ENCODE results near the gene SEC14L2. TPM values are rescaled to one million over a fixed set of nuclear protein-coding genes. Genes with fewer than 3 reads are reported as not detected.
"Not testable (repeated sequence)": the region's sequence is repeated elsewhere in the genome, so short reads cannot be mapped to it uniquely, and the experiment has no call there.

Gene SEC14L2
- total RNA-seq, 1 experiment from 2014 or later = 16.2 TPM

DNA sequence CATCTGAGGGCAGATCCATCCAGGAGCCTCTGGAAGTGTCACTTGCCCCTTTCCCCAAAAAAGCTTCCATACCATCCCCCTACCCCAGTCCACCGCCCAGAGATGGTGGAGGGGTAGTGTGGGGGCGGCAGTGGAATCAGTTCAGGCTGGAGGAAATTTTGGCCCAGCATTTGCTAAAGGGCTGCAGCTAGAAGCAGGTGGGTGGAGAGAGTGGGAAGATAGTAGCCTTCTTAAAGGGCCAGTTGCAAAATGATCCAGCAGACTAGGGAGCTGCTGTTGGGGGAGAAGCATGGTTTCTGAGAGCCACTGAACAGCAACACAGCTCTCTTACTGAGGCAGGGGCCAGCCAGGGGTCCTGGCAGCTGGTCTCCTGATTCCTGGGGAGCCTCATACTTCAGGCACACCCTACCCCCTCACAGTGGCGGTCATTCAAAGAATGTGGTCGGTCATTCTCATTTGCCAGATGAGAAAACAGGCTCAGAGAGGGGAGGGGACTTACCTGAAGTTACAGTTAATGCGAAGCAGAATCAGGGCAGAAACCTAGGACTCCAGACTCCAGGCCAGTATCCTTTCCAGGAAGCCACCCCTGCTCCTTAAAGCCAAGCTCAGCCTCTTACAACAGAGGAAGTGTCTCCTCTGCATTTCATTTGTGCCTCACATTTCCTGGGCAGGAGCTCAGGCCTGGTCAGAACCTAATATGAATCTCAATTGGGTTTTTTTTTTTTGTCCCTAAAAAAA, 5.4 kb downstream of the SEC14L2 start:
- no peak for DNase-seq (ENCODE audit: low read depth in 1 of 2, low spot score in 2 of 2)
- no peak overlapping the region for H3K27ac ChIP-seq
- H3K9me3 ChIP-seq (replicated peaks) = no peaks in the 10 kb centered on the region
- peaks cover 15% of the 10 kb centered on the region for H3K4me1 ChIP-seq (replicated peaks)
- H3K27me3 ChIP-seq (replicated peaks) = no peaks in the 10 kb centered on the region
- no peak overlapping the region for H3K4me3 ChIP-seq
- peaks cover 12% of the 10 kb centered on the region for H3K36me3 ChIP-seq

DNA sequence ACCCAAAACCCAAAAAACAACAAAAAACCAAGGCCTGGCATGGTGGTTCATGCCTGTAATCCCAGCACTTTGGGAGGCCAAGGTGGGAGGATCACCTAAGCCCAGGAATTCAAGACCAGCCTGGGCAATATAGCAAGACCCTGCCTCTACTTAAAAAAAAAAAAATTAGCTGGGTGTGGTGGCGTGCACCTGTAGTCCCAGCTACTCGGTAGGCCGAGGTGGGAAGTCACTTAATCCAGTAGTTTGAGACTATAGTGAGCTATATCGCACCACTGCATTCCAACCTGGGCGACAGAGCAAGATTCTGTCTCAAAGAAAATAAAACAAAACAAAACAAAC, 5.9 kb downstream of the SEC14L2 start:
- H3K9me3 ChIP-seq (replicated peaks); H3K27ac ChIP-seq; DNase-seq (ENCODE audit: low read depth in 1 of 2, low spot score in 2 of 2); H3K27me3 ChIP-seq (replicated peaks); H3K4me3 ChIP-seq: not testable (repeated sequence)
- peaks cover 12% of the 10 kb centered on the region for H3K4me1 ChIP-seq (replicated peaks)
- peaks cover 15% of the 10 kb centered on the region for H3K36me3 ChIP-seq

DNA sequence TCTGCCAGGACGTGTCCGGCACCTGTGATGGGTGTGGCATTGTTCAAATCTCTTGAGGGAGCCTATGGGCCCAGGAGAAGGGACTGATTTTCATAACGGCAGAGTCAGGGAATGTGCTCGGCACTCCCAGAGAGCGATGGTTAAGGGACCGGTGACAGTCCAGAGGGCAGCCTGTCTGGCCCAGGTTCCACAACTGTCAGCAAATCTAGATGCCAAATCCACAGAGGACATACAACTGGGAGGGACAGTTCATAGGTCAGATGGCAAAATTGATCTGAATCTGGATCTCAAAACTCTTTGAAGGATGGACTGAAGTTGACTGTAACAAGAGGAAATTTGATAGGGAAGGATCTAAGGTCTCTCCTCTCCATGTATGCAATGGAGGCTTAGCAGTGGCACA, 7.5 kb downstream of the SEC14L2 start:
- Histone ChIP-seq H3K36me3 (peaks cover 25% of the 10 kb centered on the region), H3K27me3 (replicated peaks) (no peaks in the 10 kb centered on the region), H3K27ac (no peak overlapping the region), H3K4me1 (replicated peaks) (peaks cover 6% of the 10 kb centered on the region; the same call in 1 of the 2 replicates), H3K4me3 (no peak overlapping the region), H3K9me3 (replicated peaks) (no peaks in the 10 kb centered on the region)
- no peak for DNase-seq (ENCODE audit: low read depth in 1 of 2, low spot score in 2 of 2)

- Histone ChIP-seq H3K9me3 (replicated peaks) (no peaks in the 10 kb centered on the region), H3K27me3 (replicated peaks) (no peaks in the 10 kb centered on the region), H3K36me3 (peaks cover 40% of the 10 kb centered on the region), H3K27ac (no peak overlapping the region), H3K4me3 (no peak overlapping the region), H3K4me1 (replicated peaks) (peaks cover 6% of the 10 kb centered on the region; the same call in 1 of the 2 replicates)
- DNase-seq (ENCODE audit: low read depth in 1 of 2, low spot score in 2 of 2) = no peak
These were observed 8.9 kb downstream of the SEC14L2 start for GRCh38 chr22:30405731-30406130.

GRCh38 chr22:30406400-30406799, 9.6 kb downstream of the SEC14L2 start:
- H3K4me1 ChIP-seq (replicated peaks) = peaks cover 6% of the 10 kb centered on the region; the same call in 1 of the 2 replicates
- no peak for DNase-seq (ENCODE audit: low read depth in 1 of 2, low spot score in 2 of 2)
- no peaks in the 10 kb centered on the region for H3K9me3 ChIP-seq (replicated peaks)
- H3K27ac ChIP-seq = no peak overlapping the region
- peaks cover 46% of the 10 kb centered on the region for H3K36me3 ChIP-seq
- H3K27me3 ChIP-seq (replicated peaks) = no peaks in the 10 kb centered on the region
- H3K4me3 ChIP-seq = no peak overlapping the region

GRCh38 chr22:30408388-30409102, 11.7 kb downstream of the SEC14L2 start:
- no peak overlapping the region for H3K4me3 ChIP-seq
- no peaks in the 10 kb centered on the region for H3K27me3 ChIP-seq (replicated peaks)
- H3K27ac ChIP-seq = no peak overlapping the region
- H3K36me3 ChIP-seq = peaks cover 50% of the 10 kb centered on the region
- H3K9me3 ChIP-seq (replicated peaks) = no peaks in the 10 kb centered on the region
- peak in 1 of 2 experiments; percentile 22 for DNase-seq (ENCODE audit: low read depth in 1 of 2, low spot score in 2 of 2)
- peaks cover 6% of the 10 kb centered on the region; the same call in 1 of the 2 replicates for H3K4me1 ChIP-seq (replicated peaks)

DNA sequence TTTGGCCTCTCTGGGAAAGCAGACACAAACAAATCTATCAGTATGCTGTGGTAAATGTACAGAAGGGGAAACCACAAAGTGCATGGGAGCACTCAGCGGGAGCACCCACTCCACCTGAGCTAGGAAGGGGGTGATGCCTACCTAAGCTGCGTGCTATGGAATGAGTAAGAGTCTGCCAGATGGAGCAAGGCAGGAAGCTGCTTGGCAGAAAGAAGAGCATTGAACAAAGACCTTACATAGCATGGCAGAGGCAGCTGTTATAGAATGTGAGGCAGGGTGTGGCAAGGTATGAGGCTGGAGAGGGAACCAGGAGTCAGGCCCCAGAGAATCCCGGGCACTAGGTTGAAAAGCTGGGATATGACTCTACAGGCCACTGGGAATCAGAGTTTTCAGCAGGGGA, 15.0 kb downstream of the SEC14L2 start:
- Histone ChIP-seq H3K4me3 (no peak overlapping the region), H3K4me1 (replicated peaks) (peaks cover 6% of the 10 kb centered on the region; the same call in 1 of the 2 replicates), H3K9me3 (replicated peaks) (no peaks in the 10 kb centered on the region), H3K27me3 (replicated peaks) (no peaks in the 10 kb centered on the region), H3K27ac (no peak overlapping the region), H3K36me3 (peaks cover 73% of the 10 kb centered on the region)
- DNase-seq (ENCODE audit: low read depth in 1 of 2, low spot score in 2 of 2) = no peak

- peaks cover 78% of the 10 kb centered on the region for H3K36me3 ChIP-seq
- no peaks in the 10 kb centered on the region for H3K27me3 ChIP-seq (replicated peaks)
- DNase-seq (ENCODE audit: low read depth in 1 of 2, low spot score in 2 of 2) = no peak
- H3K27ac ChIP-seq = no peak overlapping the region
- H3K9me3 ChIP-seq (replicated peaks) = no peaks in the 10 kb centered on the region
- no peak overlapping the region for H3K4me3 ChIP-seq
- H3K4me1 ChIP-seq (replicated peaks) = peaks cover 6% of the 10 kb centered on the region; the same call in 1 of the 2 replicates
These were observed 16.2 kb downstream of the SEC14L2 start for GRCh38 chr22:30413001-30413400.

DNA sequence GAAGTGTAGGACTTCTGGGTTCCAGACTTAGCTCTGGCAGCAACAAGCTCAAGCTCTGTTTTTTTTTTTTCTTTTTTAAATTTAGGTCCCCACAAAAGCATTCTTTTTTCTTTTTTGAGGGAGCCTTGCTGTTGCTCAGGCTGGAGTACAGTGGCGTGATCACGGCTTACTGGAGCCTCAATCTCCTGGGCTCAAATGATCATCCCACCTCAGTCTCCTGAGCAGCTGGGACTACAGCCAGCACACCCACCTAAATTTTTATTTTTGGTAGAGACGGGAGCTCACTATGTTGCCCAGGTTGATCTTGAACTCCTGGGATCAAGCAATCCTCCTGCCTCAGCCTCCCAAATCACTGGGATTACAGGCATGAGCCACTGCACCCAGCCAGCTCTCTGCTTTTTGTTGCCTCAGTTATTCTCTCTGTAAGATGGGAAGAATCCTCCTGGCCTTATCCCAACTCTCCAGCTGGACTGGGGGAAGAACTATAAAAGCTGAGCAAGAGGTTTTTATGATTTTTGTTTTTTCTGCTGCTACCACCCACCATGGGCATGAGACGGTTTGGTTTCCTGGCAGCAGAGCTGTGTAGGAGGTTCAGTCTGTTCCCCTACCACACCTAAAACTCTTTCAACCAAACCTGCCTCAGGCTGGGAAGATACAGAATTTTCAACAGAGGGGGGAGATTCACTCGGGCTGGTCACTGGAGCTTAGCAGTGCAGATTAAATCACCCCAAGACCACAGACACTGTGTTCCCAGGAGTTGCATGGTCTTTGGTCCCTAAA, 17.1 kb downstream of the SEC14L2 start:
- H3K4me3 ChIP-seq = no peak overlapping the region
- no peak for DNase-seq (ENCODE audit: low read depth in 1 of 2, low spot score in 2 of 2)
- H3K27me3 ChIP-seq (replicated peaks) = no peaks in the 10 kb centered on the region
- peaks cover 77% of the 10 kb centered on the region for H3K36me3 ChIP-seq
- H3K4me1 ChIP-seq (replicated peaks) = peaks cover under 1% of the 10 kb centered on the region; the same call in 1 of the 2 replicates
- H3K9me3 ChIP-seq (replicated peaks) = no peaks in the 10 kb centered on the region
- H3K27ac ChIP-seq = no peak overlapping the region

- DNase-seq (ENCODE audit: low read depth in 1 of 2, low spot score in 2 of 2) = no peak
- H3K27me3 ChIP-seq (replicated peaks) = no peaks in the 10 kb centered on the region
- H3K27ac ChIP-seq = no peak overlapping the region
- peaks cover 5% of the 10 kb centered on the region for H3K4me1 ChIP-seq (replicated peaks)
- H3K9me3 ChIP-seq (replicated peaks) = no peaks in the 10 kb centered on the region
- peaks cover 78% of the 10 kb centered on the region for H3K36me3 ChIP-seq
- no peak overlapping the region for H3K4me3 ChIP-seq
These were observed 17.8 kb downstream of the SEC14L2 start for GRCh38 chr22:30414525-30415047.

DNA sequence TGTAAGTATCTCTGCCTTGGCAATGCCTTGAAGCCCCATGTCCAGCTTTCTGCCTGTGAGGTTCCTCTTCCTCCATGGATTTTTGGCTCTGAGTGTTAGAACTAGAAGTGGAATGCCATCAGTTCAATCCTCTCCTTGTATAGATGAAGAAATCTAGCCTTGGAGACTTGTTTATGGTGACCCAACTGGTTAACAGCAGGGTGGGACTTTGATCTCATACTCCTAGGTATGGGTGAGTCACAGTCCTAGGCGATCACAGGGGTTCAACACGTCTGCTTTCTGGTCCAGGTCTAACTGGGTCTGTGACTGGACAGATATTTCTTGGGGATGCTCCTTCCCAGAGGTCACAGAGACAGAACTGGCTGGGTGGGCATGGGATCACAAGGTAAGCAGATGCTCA, 19.6 kb downstream of the SEC14L2 start:
- Histone ChIP-seq H3K4me3 (no peak overlapping the region), H3K27ac (no peak overlapping the region), H3K9me3 (replicated peaks) (no peaks in the 10 kb centered on the region), H3K4me1 (replicated peaks) (peaks cover 23% of the 10 kb centered on the region), H3K27me3 (replicated peaks) (no peaks in the 10 kb centered on the region), H3K36me3 (peaks cover 64% of the 10 kb centered on the region)
- DNase-seq (ENCODE audit: low read depth in 1 of 2, low spot score in 2 of 2) = no peak

DNA sequence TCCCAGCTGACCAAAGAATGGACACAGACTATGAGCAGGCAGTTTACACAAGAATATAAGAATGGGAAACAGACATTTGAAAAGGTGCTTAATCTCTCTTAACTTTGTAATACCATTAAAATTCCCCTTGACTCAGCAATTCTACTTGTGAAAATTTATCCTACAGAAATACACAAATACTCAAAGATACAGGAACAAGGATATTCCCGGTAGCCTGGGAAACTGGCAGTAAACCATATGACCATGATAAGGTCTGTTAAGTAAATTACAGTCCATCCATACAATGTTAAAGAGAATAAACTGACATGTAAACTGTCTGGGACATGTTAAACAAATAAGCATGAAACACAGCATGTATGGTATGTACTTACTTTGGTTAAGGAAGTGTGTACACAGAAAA, 20.0 kb downstream of the SEC14L2 start:
- DNase-seq (ENCODE audit: low read depth in 1 of 2, low spot score in 2 of 2) = no peak
- Histone ChIP-seq H3K27me3 (replicated peaks) (no peaks in the 10 kb centered on the region), H3K9me3 (replicated peaks) (no peaks in the 10 kb centered on the region), H3K27ac (no peak overlapping the region), H3K4me3 (no peak overlapping the region), H3K4me1 (replicated peaks) (peaks cover 27% of the 10 kb centered on the region), H3K36me3 (peaks cover 65% of the 10 kb centered on the region)

DNA sequence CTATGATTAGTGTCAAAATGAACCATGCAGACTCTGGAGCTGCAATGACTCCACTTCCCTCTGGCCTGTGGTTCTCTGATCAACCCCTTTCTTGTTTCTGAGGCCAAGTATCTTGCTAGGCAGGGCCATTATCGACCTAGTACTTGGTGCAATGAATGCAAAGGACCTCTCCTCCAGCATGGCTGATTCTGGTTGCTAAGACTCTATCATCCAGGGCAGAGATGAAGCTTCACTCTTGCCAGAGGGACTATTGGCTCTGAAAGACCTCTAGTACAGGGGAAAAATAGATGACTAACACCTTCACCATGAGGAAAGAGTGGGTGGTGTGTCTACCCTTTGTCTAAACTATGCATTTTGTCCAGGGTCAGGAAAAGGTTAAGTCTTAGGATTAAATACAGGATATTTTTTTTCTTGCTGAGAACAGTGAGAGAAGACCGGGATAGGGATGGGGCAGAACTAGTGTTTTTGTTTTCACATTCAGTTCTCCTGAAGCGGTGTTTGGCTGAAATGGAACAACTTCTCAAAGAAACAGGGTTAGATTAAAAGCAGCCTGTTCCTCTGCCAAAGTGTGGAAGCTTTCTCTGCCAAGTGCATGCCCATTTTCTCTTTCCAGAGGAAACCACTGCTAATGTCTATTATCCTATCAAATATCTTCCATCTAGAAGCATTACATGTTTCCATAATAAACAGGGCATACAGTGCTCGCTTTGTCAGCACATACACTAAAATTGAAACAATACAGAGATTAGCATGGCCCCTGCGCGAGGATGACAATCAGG, 23.7 kb downstream of the SEC14L2 start:
- H3K4me3 ChIP-seq = no peak overlapping the region
- peak; percentile 59 to 82 for DNase-seq (ENCODE audit: low read depth in 1 of 2, low spot score in 2 of 2)
- no peaks in the 10 kb centered on the region for H3K27me3 ChIP-seq (replicated peaks)
- no peaks in the 10 kb centered on the region for H3K9me3 ChIP-seq (replicated peaks)
- H3K27ac ChIP-seq = peak overlapping the region; percentile 90
- peaks cover 55% of the 10 kb centered on the region for H3K4me1 ChIP-seq (replicated peaks)
- peaks cover 49% of the 10 kb centered on the region for H3K36me3 ChIP-seq
